DND-41 (cell line): ENCODE results near the gene CHCHD3.

Source experiments
- ATAC-seq: fragments of 200-7000 bp; cut with Tn5 transposase; 3 replicates; pipeline ENCODE4 v1.9.1; 2021; ENCODE audit warnings: low read depth; ENCODE audit not compliant: insufficient read depth
- DNase-seq: peaks from one replicate; pipeline ENCODE4 v3.0.0-alpha.2; 2020
- H2AFZ ChIP-seq: 2 replicates; pipeline ENCODE4 v1.6.0; 2012; ENCODE audit warnings: low read depth, low read length
- H3K27ac ChIP-seq: 2 replicates; pipeline ENCODE4 v1.5.1; 2012; ENCODE audit warnings: low read length, inconsistent platforms
- H3K27me3 ChIP-seq: fragments of 200-600 bp; sonication (generic); 2 replicates; pipeline ENCODE4 v1.6.0; 2012; ENCODE audit warnings: low read length, mild to moderate bottlenecking, inconsistent platforms; ENCODE audit not compliant: insufficient read depth, poor library complexity
- H3K36me3 ChIP-seq: 2 replicates; pipeline ENCODE4 v1.5.1; 2012; ENCODE audit warnings: low read length, inconsistent platforms; ENCODE audit not compliant: insufficient read depth
- H3K4me1 ChIP-seq: 2 replicates; pipeline ENCODE4 v1.5.1; 2012; ENCODE audit warnings: mild to moderate bottlenecking, low read length; ENCODE audit not compliant: insufficient read depth
- H3K4me2 ChIP-seq: 2 replicates; pipeline ENCODE4 v1.6.0; 2012; ENCODE audit warnings: mild to moderate bottlenecking, moderate library complexity, low read length, inconsistent platforms; ENCODE audit not compliant: insufficient read depth
- H3K4me3 ChIP-seq, 2 experiments: fragments of 200-600 bp in 1 of 2; shearing (Covaris generic) in 1 of 2; 2 replicates each; pipeline ENCODE4 v1.5.1; 2012 to 2016; ENCODE audit warnings: inconsistent platforms in 2 of 2, low read length in 2 of 2, mild to moderate bottlenecking in 2 of 2, low read depth in 1 of 2, moderate library complexity in 1 of 2
- H3K79me2 ChIP-seq: 2 replicates; pipeline ENCODE4 v1.6.0; 2012; ENCODE audit warnings: low read length, inconsistent platforms; ENCODE audit not compliant: insufficient read depth
- H3K9ac ChIP-seq: 2 replicates; pipeline ENCODE4 v1.6.0; 2012; ENCODE audit warnings: low read depth, mild to moderate bottlenecking, inconsistent platforms, low read length, moderate library complexity
- H3K9me3 ChIP-seq: 2 replicates; pipeline ENCODE4 v1.5.1; 2012; ENCODE audit warnings: low read length, moderate library complexity, mild to moderate bottlenecking, inconsistent platforms; ENCODE audit not compliant: insufficient read depth, severe bottlenecking
- H4K20me1 ChIP-seq: 2 replicates; pipeline ENCODE4 v1.6.0; 2012; ENCODE audit warnings: low read length; ENCODE audit not compliant: insufficient read depth
- CTCF ChIP-seq: IDR thresholded peaks from 2 replicates; pipeline ENCODE4 v1.5.1; 2012; ENCODE audit warnings: borderline replicate concordance, low read length, moderate library complexity, mild to moderate bottlenecking; ENCODE audit not compliant: poor library complexity, severe bottlenecking; ENCODE audit errors: extremely low read depth
- EZH2 ChIP-seq: IDR thresholded peaks from 3 replicates; pipeline ENCODE4 v1.6.1; 2012; ENCODE audit warnings: borderline replicate concordance, low read depth, mild to moderate bottlenecking, moderate library complexity, low read length, inconsistent platforms; ENCODE audit not compliant: severe bottlenecking

CHCHD3 gene

GRCh38 chr7:132836746-132837145 is 245.1 kb downstream of the CHCHD3 start:
- Histone ChIP-seq H3K9me3 (no peaks in the 10 kb centered on the region), H3K4me3 (no peak overlapping the region), H4K20me1 (no peaks in the 10 kb centered on the region), H3K79me2 (no peaks in the 10 kb centered on the region), H3K27ac (no peak overlapping the region), H2AFZ (no peak overlapping the region), H3K36me3 (peaks cover 9% of the 10 kb centered on the region; the same call in 1 of the 2 replicates), H3K27me3 (no peaks in the 10 kb centered on the region), H3K9ac (no peak overlapping the region), H3K4me2 (no peak overlapping the region), H3K4me1 (no peaks in the 10 kb centered on the region)
- no peak for ATAC-seq
- TF ChIP-seq CTCF (no peak), EZH2 (no peak)
- DNase-seq, result no peak

- DNase-seq (no peak), ATAC-seq (no peak)
- Histone ChIP-seq H3K4me3 (no peak overlapping the region), H3K27me3 (no peaks in the 10 kb centered on the region), H3K79me2 (no peaks in the 10 kb centered on the region), H3K9ac (no peak overlapping the region), H3K9me3 (no peaks in the 10 kb centered on the region), H3K4me1 (no peaks in the 10 kb centered on the region), H2AFZ (no peak overlapping the region), H4K20me1 (no peaks in the 10 kb centered on the region), H3K36me3 (peaks cover 12% of the 10 kb centered on the region; the same call in 1 of the 2 replicates), H3K4me2 (no peak overlapping the region), H3K27ac (no peak overlapping the region)
- TF ChIP-seq CTCF, result no peak
- no peak for TF ChIP-seq EZH2
These were observed 250.9 kb downstream of the CHCHD3 start for GRCh38 chr7:132830941-132831340.

DNA sequence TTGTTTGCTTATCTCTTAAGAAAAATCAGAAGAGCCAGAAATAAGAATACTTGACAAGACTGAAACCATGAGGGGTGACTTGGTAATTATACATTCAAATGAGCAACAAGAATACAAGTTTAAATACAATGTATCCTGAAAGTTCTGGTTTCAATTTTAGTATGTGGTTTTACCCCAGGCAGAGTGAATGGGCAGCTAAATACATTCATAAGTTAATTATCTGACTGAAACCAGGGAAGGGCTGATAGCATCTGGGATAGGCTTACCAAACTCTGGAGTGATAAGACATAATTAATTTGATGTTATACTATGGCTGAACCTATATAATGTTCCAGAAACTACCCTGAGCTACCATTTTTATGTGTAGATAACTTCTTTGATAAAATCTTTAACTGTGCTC is 253.4 kb downstream of the CHCHD3 start:
- no peaks in the 10 kb centered on the region for H3K9me3 ChIP-seq
- H3K79me2 ChIP-seq, result no peaks in the 10 kb centered on the region
- H3K4me3 ChIP-seq, result no peak overlapping the region
- H3K4me2 ChIP-seq, result no peak overlapping the region
- H2AFZ ChIP-seq, result no peak overlapping the region
- peaks cover 6% of the 10 kb centered on the region; the same call in 1 of the 2 replicates for H3K36me3 ChIP-seq
- TF ChIP-seq CTCF (no peak), EZH2 (no peak)
- DNase-seq (no peak), ATAC-seq (no peak)
- H3K27me3 ChIP-seq, result no peaks in the 10 kb centered on the region
- no peak overlapping the region for H3K27ac ChIP-seq
- no peaks in the 10 kb centered on the region for H4K20me1 ChIP-seq
- 0 out of 2 replicates have a peak, but pooled peaks cover 3% of the 10 kb centered on the region for H3K4me1 ChIP-seq
- no peak overlapping the region for H3K9ac ChIP-seq
